ENCODE data around the gene NCLN.
"Not testable (repeated sequence)": the region's sequence is repeated elsewhere in the genome, so short reads cannot be mapped to it uniquely, and the experiment has no call there.

Gene NCLN

GRCh38 chr19:3157096-3157845 lies 28.5 kb upstream of the NCLN start:
- no peak for DNase-seq

GRCh38 chr19:3159565-3159964 lies 26.2 kb upstream of the NCLN start:
- DNase-seq = no peak

- DNase-seq = no peak
These were observed 25.5 kb upstream of the NCLN start for GRCh38 chr19:3160219-3160618.

GRCh38 chr19:3161453-3161852 lies 24.3 kb upstream of the NCLN start:
- DNase-seq = no peak

- no peak for DNase-seq
These were observed 23.1 kb upstream of the NCLN start for GRCh38 chr19:3162418-3163229.

- peak; percentile 76 for DNase-seq
These were observed 22.4 kb upstream of the NCLN start for GRCh38 chr19:3163230-3163886.

GRCh38 chr19:3163943-3164342 lies 21.8 kb upstream of the NCLN start:
- no peak for DNase-seq

GRCh38 chr19:3167533-3168272 lies 18.0 kb upstream of the NCLN start:
- DNase-seq = no peak

GRCh38 chr19:3171894-3172672 lies 13.6 kb upstream of the NCLN start:
- no peak for DNase-seq

- DNase-seq = not testable (repeated sequence)
These were observed 13.1 kb upstream of the NCLN start for GRCh38 chr19:3172673-3173000.

- peak; percentile 8 for DNase-seq
These were observed 9.7 kb upstream of the NCLN start for GRCh38 chr19:3175781-3176714.

- no peak for DNase-seq
These were observed 8.8 kb upstream of the NCLN start for GRCh38 chr19:3176715-3177501.

- no peak for DNase-seq
These were observed 7.3 kb upstream of the NCLN start, which contains the start of gene S1PR4 for GRCh38 chr19:3178377-3178972. Gene S1PR4, plus strand, starts transcription at chr19:3178769. Its CDS starts 24 bp downstream, at chr19:3178793.

GRCh38 chr19:3178973-3179738 lies 6.6 kb upstream of the NCLN start:
- no peak for DNase-seq

GRCh38 chr19:3179739-3180293 lies 5.9 kb upstream of the NCLN start:
- DNase-seq = no peak

GRCh38 chr19:3183721-3184641 lies 1.7 kb upstream of the NCLN start:
- DNase-seq = no peak

- DNase-seq = peak; percentile 47
These were observed 776 bp upstream of the NCLN start for GRCh38 chr19:3184847-3185460.
